GM21723 (cell line): ENCODE measurements around the gene SHROOM3.
"Not testable (repeated sequence)": the region's sequence is repeated elsewhere in the genome, so short reads cannot be mapped to it uniquely, and the experiment has no call there.

Experiments
- ATAC-seq: cut with Tn5 transposase; IDR thresholded peaks from one replicate; pipeline ENCODE4 v1.9.1; 2021; ENCODE audit warnings: mild to moderate bottlenecking, moderate library complexity; ENCODE audit not compliant: unreplicated experiment

The SHROOM3 gene

DNA sequence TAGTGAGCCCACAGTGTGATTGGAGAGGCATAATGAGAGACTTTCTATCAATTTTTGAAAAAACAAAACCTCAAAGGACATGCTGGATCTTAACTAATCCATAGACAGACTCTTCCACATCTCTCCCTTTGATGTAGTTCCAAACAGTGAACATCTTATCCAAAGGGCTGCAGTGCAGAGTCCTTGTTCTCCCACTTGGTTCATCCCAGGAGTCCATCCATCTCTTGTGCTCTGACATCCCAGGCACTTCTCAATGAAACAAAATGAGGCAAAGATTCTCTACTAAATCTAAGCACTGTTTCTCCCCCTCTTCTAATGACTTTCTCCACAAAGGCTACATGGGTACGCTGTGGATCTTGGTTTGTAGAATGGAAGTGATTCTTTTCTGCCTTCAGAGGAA lies 8.3 kb downstream of the SHROOM3 start:
- no peak for ATAC-seq

GRCh38 chr4:76445911-76446310 lies 10.9 kb downstream of the SHROOM3 start:
- ATAC-seq: no peak

GRCh38 chr4:76447393-76447851 lies 12.4 kb downstream of the SHROOM3 start:
- no peak for ATAC-seq

GRCh38 chr4:76448211-76448610 lies 13.2 kb downstream of the SHROOM3 start:
- no peak for ATAC-seq

DNA sequence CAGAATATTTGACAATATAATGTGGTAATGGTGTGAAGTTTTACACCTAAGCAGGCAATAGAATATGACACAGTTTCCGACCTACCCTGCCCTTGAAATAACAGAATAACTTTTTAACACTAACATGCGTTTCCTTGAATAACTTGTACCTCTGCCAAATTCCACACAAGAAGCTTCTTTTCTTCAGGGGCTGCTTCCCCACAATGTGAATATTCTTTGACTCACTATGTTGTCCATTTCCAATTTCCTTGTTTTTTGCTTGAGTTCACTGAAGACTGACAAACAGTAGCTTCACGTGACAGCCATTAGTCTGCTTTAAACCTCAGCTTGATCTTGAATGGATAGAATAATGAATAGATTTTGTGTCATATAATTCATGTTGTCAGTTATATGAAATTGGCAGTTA lies 14.3 kb downstream of the SHROOM3 start:
- no peak for ATAC-seq

DNA sequence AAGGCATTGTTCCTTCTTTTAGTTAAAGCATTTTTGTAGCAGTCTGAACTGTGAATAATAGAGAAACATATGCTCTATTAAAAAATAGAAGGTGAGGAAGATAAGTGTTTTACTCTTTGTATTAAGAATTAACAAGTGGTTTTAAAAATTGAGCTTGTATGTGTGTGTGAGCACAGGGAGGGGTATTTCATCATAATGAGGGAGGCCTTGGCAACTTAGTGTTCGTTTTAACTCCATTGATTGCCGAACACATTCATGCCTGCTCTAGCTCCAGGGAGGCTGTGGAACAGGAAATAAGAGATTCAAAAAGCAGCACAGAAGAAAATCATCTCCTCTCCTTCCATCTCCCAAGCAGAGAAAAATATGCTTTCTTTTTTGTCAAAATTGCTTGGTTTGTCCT lies 14.8 kb downstream of the SHROOM3 start:
- ATAC-seq: no peak

DNA sequence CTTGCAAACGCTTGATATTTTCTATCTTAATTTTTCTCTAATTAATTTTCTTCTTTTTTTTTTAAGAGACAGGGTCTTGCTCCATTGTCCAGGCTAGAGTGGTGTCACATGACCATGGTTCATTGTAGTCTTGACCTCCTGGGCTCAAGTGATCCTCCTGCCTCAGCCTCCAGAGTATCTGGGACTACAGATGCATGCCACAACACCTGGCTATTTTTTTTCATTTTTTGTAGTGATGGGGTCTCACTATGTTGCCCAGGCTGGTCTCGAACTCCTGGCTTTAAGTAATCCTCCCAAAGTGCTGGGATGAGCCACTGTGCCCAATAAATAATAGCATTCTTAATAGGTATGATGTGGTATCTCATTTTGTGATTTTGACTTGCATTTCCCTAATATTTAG lies 18.2 kb downstream of the SHROOM3 start:
- no peak for ATAC-seq

GRCh38 chr4:76454073-76454472 lies 19.0 kb downstream of the SHROOM3 start:
- not testable (repeated sequence) for ATAC-seq

DNA sequence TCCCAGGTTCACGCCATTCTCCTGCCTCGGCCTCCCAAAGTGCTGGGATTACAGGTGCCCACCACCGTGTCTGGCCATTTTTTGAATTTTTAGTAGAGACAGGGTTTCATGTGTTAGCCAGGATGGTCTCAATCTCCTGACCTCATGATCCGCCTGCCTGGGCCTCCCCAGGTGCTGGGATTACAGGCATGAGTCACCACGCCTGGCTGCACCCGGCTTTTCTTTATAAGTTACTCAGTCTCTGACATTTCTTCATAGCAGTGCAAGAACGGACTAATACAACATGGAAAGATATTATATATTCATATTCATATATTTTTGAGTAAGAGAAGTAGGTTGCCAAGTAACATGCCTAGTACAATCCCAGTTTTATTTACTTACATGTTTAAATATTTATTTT lies 22.9 kb downstream of the SHROOM3 start:
- ATAC-seq: no peak

- no peak for ATAC-seq
Observed at GRCh38 chr4:76458297-76458696, 23.3 kb downstream of the SHROOM3 start.

- ATAC-seq: no peak
Observed at GRCh38 chr4:76458825-76459224, 23.8 kb downstream of the SHROOM3 start.

GRCh38 chr4:76459291-76459723 lies 24.3 kb downstream of the SHROOM3 start:
- ATAC-seq: no peak

DNA sequence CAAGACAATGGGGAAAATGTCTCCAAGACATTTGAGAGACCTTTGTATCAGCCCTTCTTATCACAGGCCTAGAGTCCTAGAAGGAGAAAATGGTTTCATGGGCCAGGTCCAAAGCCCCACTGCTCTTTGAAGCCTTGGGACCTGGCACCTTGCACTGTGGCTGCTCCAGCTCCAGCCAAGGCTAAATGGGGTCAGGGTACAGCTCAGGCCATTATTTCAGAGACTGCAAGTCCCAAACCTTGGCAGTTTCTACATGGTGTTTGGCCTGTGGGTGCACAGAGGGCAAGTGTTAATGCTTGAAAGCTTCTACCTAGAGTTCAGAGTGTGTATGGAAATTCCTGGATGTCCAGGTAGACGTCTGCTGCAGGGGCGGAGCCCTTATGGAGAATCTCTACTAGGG lies 28.5 kb downstream of the SHROOM3 start:
- ATAC-seq: no peak

- ATAC-seq: no peak
Observed at GRCh38 chr4:76470064-76470463, 35.0 kb downstream of the SHROOM3 start.

DNA sequence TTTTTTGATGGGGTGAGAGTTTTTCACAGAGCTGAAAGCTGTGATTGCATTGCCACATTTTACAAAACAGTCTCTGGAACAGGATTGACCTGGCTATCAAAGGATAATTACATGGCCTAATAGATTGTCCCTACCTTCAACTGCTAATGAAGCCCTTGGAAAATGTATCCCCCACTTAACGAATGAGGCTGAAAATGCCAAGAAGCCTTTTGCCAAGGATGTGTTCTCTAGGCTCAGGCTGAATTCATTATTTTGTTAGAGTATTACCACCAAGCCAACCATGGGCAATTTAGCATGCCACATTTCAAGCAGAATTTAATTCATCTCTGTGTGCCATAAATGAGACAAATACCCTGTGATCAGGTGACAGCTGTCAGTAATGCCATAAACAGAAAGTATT lies 35.5 kb downstream of the SHROOM3 start:
- ATAC-seq: no peak

- ATAC-seq: no peak
Observed at GRCh38 chr4:76476571-76476970, 41.5 kb downstream of the SHROOM3 start.

DNA sequence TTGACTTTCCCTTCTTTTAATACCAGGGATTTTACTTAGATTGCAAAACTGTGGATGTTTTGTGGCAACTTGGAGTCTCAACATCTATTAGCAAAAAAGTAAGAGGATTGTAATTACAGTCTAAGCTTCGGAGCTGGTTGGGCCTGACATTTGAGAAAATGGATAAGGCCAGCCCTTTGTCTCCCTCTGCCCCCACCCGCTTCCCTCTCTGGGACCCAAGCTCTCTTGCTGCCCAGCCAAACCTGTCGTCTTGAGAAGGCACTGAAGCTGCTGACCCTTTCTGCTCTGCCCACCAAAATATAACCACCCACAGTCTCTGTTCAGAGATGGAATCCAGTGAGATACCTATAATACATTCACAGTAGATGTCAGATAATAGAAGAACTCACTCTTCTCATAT lies 49.6 kb downstream of the SHROOM3 start:
- ATAC-seq: no peak

- ATAC-seq: no peak
Observed at GRCh38 chr4:76485450-76485849, 50.4 kb downstream of the SHROOM3 start.

DNA sequence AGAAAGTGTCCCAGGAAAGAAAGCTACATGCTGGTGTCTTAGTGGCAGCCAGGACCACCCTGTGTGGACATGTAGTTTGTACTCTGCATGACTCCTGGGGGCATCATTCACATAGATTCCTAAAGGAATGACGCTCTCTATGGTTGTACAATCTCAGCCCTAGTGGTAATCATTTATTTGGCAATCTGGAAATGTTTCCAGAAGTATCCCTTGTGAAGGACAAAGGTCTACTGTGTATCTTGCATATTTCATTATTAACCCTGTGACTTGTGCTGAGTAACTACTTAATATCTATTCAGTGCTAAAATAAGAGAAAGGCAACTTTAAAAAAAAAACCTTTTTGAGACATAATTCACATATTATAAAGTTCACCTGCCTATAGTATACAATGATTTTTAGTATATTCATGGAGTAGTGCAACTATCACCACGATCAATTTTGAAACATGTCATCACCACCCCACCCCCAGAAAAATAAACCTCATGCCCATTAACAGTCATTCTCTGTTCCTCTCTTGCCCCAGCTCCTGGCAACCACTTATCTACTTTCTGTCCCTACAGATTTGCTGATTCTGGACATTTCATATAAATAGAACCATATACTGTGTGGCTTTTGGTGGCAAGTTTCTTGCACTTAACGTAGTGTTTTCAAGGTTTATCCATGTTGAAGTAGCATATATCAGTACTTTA lies 51.7 kb downstream of the SHROOM3 start:
- ATAC-seq: no peak

- no peak for ATAC-seq
Observed at GRCh38 chr4:76487621-76488020, 52.6 kb downstream of the SHROOM3 start.

DNA sequence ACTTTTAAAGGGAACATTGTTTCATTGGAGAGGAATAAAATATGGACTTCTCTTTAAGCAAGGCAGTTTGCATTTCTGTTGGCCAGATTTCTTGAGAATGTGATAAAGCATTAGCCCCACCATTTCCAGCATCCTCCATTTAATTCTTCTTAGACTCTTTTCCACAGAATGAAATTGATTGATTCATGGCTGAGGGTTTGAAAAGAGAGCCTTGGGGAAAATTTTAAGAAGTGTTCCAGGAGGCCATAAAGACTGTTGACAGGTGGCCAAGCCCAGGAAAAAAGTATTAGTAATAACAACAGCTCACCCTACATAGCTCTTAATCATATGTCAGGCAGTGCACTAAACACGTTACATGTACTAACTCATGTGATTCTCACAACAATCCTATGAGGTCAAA lies 53.4 kb downstream of the SHROOM3 start:
- no peak for ATAC-seq

- no peak for ATAC-seq
Observed at GRCh38 chr4:76488888-76489685, 54.1 kb downstream of the SHROOM3 start.
